Hematopoietic multipotent progenitor cell (in vitro differentiated cells): ENCODE data around the gene PPP4R2. TPM values are rescaled to one million over a fixed set of nuclear protein-coding genes. Genes with fewer than 3 reads are reported as not detected.
"Not testable (repeated sequence)": the region's sequence is repeated elsewhere in the genome, so short reads cannot be mapped to it uniquely, and the experiment has no call there.

Experiments
- DNase-seq, 3 donors: peaks; one replicate each; pipeline ENCODE4 v3.0.0-alpha.2; 2011 to 2015; ENCODE audit warnings: low read depth in 2 of 3, low spot score in 2 of 3
- total RNA-seq: library from RNA; depleted of rRNA; stranded (reverse); fragments of >200 nt; gene quantifications from one replicate; pipeline ENCODE4 v1.2.3, GENCODE V29; 2012

Gene PPP4R2
- total RNA-seq, 1 donor: 11.6 TPM

DNA sequence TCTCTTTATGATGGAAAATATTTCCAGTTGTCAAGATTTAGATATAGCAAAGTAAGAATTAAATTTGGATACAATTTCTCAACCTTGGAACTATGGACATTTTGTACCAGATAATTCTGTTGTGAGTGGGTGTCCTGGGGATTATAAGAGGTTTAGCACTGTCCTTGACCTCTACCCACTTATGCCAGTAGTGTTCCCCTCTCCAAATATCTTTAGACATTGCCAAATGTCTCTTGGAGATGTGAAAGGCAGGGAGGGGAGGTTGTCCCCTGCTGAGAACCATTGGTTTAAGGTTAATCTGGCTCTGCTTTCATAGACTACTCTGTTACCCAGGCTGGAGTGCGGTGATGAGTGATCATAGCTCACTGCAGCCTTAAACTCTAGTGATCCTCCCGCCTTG lies 64.8 kb downstream of the PPP4R2 start, which contains the start of gene EBLN2:
Gene EBLN2, plus strand, starts transcription at position 244 of the 400 bp plus-strand sequence. CDS start 423 bp downstream, outside the sequence.
- no peak for DNase-seq

DNA sequence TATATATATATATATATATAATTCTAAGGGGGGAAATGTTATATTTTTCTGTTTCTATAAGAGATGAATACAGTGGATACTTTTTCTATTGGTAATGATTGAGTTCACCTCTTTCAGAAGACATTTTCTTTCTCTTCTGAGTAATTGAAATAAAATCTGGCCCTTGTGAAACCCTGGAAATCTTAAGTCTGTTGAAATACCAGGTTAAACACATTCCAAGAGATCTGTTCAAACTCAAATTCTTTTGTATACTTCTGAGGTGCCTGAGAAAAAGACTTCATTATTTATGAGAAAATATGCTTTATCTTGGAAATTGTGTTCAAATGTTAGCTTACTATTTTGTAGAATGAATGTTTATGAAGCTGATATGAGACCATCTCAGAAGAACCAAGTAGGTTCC lies 69.6 kb downstream of the PPP4R2 start:
- not testable (repeated sequence) for DNase-seq

DNA sequence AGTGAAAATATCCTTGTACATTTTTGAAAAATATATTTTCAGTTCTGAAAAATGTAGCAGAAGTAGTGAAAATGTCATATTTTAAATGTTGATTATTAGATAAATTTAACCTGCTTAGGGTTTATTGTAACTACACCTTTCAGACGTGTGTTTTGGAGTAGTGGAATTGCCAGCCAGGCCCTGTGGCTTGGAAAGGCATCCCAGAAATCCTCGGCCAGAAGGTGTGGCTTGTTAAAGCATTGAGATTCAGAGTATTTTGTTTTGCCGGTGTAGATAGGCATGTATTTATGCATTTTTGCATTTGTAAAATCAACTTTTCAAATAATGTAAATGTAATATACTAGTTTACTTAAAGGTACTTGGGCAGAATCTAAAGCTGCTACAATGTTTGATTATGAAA lies 71.8 kb downstream of the PPP4R2 start:
- no peak for DNase-seq

DNA sequence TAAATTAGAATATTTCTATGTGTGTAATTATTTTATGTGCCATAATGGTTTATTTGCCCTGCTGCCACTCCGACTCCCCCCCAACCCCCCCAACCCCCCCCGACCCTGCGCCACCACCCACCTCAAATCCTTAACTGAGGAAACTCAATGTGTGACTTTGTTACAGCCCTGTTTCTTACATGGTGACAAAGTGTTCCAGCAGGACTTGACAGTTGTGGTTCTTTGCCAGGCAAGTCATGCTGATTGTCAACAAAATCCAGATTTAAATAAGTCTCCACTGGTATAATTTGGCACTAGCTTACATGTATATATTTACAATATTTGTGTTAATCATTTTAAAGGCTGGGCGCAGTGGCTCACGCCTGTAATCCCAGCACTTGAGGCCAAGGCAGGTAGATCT lies 72.6 kb downstream of the PPP4R2 start:
- DNase-seq: no peak

DNA sequence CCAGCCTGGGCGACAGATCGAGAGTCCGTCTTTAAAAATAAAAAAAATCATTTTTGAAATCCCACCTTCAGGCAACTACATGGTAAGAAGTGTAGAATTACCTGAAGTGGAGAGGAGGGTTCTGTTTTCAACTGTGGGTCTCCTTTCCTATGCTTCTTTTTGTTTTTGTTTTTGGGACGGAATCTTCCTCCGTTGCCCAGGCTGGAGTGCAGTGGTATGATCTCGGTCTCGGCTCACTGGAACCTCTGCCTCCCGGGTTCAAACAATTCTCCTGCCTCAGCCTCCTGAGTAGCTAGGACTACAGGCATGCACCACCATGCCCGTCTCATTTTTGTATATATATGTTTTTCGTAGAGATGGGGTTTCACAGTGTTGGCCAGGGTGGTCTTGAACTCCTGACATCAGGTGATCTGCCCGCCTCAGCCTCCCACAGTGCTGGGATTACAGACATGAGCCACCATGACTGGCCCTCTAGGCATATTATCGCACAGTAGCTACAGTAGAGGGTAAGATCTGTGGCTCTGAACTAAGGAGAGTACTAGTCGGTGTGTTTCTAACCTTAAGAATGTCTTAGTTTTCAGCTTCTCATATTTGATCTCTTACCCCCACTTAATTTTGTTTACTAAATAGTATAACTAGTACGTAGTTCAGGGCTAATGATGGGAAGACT lies 73.3 kb downstream of the PPP4R2 start:
- DNase-seq: no peak

DNA sequence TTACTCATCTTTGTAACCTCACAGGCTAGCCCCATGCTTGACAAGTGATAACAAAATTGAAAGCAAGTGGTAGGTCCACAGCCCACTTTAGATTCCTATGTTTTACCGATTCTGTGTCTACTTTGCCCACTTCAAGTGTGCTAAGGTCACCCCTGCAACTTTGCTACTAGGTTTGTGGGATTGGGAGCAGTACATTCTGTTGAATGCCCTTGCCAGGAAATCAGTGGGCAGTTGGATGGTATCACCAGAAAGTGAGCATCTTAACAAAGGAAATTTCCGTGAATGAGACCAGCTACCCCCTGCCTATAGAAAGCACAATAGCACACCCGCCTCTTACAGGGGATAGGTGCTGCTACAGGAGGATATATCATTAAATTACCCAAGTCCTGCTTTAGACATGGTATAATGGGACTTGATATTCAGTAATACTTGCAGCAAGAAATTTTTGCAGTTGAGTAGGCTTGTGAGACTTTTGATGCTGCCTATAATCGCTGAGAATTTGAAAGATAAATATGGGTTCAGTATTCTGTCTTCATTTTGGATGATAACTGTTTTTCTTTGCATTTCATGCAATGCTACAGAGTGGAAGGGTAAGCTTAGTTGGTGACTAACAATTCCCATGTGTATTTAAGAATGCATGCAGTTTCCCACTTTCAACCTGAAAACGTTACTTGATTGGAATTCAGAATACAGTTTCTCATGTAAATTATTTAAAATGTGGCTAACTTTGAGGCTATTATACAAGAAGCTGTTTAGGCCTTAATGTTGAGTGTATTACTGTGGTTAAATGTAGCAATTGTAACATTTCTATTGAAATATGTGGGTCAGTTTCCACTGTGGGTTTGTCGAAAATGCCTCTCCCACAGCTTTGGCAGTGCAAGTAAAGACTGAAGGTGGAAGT lies 74.3 kb downstream of the PPP4R2 start:
- no peak for DNase-seq

DNA sequence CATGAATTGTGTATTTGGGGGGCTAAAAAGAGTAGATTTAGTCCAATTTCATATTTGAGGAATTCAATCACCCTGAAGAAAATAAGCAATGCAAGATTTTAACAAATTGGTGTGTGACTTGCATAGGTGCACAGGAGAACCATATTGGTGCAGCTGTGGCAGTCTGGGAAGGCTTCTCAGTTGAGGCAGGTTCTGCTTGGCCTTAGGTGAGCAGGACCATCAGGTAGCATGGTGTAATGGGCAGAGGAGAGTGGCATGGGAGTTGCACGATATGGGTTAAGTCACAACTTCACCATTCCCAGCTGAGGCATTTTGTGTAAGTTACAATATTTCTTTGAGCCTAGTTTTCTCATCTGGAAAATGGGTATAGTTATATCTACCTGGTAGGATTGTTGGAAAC lies 75.3 kb downstream of the PPP4R2 start:
- DNase-seq: no peak

DNA sequence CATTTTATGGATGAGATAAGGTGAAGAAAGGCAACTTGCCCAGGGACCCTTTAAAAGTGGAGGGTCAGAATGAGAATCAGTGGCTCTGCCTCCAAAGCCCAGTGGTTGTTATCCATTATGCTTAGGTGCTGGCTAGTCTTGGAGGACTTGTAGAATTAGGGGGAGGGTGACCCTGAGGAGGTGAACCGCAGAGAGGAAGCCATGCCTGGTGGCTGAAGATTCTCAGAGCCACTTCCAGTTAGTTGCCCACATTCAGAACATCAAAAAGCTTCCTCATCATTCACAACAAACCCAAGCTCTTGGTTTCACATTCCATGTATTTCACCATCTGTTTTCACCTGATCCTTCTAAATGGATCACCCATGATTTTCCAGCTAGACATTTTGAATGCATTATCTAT lies 76.0 kb downstream of the PPP4R2 start:
- DNase-seq: peak in 1 of 3 donors; percentile 54

DNA sequence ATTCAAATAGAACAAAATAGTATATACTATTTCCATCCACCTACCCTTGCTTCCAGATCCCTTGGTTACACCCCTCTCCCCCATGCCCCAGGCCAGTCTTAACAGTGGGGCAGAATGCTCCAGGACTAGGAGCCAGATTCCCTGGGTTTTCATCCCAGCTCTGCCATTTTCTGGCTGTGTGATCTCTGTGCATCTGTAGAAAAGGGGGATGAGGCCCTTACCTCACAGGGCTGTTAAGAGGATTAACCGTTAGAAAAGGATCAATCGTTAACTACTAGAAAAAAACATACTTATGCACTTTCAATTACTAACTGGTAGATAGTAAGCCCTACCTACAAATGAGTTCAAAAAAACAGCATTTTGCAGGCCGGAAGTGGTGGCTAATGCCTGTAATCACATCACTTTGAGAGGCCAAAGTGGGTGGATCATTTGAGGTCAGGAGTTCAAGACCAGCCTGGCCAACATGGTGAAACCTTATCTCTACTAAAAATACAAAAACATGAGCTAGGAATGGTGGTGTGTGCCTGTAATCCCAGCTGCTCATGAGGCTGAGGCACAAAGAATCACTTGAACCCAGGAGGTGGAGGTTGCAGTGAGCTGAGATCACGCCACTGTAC lies 76.6 kb downstream of the PPP4R2 start:
- DNase-seq: no peak

DNA sequence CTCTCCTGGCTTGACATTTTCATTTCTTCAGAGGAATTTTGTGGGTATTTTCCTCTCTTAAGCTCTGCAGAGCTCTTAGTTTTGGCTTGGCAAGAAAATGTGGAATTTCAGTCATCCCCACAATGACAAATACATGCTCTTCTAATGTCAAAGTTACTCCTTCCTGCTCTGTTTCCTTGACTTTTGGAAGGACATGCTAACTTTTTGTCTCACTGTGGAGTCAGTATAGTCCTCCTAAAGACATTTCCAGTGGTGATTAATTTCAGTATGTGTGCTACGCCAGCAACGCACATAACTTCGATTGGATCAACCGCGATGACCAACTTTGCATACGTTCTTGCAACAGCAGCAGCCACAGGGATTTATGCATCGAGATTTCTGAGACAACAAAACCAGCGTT lies 78.2 kb downstream of the PPP4R2 start:
- no peak for DNase-seq

DNA sequence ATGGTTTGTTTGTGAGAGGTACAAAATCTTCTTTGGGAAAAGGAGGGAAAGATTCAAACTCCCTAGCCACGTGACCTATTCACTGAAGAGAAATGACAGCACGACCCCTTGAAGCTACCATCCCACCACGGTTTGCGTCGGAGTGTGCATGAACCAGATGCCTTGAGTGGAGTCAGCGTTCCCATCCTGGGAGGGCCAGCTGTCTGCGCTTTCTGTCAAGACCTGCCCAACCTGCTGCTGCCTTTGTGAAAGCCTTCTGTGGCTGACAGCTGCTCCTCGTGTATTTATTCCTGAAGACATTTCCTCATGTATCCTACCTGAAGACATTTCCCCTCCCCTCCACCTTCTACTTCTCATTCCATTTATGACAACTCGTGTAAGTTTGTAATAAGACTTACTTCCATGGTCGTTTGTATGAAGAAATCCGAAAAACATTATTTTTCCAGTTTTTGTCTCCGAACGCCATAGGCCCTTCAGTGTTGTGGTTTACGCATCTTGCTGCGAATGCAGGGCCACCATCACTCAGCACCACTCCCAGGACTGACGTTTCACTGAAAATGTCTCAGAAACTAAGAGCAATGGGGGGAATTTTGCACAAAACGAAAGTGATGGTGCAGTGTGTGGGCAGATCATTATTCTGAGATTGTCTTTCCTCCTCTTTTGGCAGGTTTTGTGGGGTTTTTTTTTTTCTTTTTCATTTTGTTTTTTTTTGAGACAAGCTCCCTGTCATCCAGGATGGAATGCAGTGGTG lies 83.8 kb downstream of the PPP4R2 start:
- DNase-seq: no peak

DNA sequence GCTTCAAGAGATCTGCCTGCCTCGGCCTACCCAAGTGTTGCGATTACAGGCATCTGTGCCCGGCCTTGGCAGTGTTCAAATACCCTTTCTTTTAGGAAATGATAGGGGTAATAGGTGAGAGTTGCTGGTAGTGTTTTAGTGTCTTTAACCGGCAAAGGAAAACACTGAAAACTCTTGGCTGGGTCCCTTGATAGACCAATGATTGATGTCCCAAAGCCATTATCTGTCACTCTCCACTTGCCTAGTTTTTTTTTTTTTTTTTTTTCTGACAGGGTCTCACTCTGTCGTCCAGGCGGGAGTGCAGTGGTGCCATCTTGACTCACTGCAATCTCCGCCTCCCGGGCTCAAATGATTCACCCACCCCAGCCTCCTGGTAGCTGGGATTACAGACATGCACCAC lies 84.5 kb downstream of the PPP4R2 start:
- no peak for DNase-seq

DNA sequence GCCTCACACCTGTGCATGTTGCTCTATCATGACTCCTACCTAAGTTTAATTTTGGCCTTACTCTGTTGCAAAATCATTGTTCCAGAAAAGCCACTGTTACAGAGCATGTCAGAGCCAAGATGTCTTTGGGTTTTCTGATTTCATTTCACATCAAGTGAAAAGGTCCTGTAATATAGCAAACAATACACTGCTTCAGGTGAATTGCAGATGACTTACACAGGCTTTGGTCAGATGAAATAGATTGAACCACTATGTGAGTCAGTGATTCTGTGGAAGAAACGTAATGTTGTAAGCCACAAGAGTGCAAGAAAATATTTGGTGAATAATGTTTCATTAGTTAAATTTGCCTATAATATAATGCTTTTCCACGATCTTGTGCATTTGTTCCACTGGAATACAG lies 87.6 kb downstream of the PPP4R2 start:
- DNase-seq: no peak

DNA sequence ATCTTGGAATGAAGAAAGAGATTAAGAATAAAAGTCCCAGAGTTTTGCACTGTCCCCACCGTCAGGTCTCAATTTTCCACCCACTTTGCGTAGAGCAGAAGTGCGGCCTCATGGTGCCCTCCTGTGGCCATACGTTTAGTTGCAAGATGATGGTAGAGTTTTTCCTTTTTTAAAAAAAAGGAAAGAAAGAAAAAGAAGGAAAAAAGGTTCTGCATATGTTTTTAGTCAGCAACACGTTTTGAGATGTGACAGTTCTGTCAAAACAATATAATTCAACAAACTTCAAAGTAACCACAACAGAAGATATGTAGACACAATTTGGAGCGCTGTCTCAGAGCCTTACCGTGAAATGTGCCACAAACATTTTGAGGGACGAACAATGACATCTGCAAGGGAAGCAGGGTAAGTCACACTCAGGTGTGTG lies 89.5 kb downstream of the PPP4R2 start:
- DNase-seq: peak; percentile 23 to 54 (median 24)

DNA sequence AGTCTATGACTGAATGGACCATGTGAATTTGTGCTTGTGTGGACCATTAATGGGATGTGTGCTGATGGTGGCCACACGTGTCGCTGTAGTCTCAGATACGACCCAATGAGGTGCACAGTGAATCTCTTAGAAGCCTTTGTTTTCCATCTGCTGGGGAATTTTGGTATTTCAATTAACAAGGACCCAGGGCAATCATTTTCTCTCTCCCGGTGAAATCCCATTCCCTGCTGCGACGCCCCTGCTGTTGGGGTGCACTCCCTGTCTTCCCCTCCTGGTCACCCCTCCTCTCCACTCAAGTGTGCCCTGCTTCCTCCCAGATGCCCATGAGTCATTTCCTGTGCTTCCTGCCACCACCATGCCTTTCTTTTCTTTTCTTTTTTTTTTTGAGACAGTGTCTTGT lies 97.5 kb downstream of the PPP4R2 start:
- DNase-seq: peak in 2 of 3 donors; percentile 57 to 76

DNA sequence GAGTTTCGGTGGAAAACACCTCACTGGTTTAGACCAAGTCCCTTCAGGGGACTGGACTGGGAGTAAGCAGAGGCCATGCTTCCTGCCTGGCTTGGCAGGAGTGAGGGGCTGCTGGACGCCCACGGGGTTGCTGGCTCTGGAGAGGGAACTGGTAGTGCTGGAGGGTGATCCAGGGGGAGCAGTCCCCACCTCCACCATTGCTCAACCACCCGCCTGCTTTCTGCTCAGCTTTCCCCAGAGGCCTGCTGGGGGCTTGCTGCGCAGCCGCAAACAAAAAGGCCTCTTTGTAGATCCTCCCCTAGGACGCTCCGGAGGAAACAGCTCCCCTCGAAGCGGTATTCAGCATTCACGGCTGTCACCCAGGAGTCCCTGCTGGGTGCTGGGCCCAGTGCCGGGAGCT lies 98.3 kb downstream of the PPP4R2 start:
- no peak for DNase-seq

DNA sequence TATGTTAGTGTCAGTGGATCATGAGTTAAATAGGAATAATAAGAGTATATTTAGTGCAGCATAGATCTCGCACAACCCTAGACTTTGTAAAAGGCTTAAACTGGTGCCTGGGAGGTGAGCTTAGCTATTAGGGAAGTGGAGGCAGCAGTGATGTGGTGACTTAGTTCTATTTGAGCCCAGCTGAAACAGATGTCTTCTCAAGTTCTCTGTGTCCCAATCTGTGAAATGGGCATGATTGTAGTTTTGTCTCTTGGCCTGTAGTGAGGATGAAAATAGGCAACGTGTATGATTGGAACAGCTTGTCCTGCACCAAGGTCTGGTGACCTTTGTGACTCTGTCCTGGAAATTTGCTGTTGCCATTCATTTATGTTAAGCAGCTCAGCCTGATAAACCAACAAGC lies 99.6 kb downstream of the PPP4R2 start:
- DNase-seq: no peak

DNA sequence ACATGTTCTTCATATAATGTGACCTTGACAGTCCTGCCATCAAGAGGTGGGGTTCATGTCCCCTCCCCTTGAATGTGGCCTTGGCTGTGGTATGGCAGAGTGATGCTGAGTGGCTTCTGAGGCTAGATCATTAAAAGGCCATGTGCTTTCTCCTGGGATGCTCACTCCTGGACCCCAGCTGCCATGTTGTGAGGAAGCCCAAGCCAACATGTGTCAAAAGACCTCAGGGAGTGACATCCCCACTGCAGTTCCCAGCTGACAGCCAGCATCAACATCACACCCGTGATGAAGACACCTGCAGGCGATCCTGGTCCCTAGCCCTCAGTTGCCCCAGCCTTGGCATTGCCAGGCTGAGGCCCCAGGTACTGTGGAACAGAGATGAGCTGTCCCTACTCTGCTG lies 101.4 kb downstream of the PPP4R2 start:
- DNase-seq: no peak

DNA sequence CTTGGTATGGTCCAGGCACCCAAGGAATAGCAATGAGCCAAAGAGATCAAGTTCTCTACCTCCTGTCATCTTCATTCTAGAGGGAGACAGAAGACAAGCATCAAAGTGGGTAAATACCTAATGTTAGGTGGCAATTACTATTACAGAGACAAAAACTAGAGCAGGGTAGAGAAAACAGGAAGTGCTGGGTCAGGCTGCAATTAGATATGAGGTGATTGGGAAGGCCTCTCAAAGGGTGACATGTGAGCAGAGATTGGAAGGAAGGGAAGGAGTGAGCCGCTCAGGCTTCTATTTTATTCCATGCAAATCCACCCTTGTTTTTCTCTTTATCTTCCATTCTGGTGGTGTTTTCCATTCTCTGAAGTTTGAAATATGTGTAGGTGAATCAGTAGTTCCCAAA lies 102.3 kb downstream of the PPP4R2 start:
- peak in 2 of 3 donors; percentile 12 to 38 for DNase-seq

DNA sequence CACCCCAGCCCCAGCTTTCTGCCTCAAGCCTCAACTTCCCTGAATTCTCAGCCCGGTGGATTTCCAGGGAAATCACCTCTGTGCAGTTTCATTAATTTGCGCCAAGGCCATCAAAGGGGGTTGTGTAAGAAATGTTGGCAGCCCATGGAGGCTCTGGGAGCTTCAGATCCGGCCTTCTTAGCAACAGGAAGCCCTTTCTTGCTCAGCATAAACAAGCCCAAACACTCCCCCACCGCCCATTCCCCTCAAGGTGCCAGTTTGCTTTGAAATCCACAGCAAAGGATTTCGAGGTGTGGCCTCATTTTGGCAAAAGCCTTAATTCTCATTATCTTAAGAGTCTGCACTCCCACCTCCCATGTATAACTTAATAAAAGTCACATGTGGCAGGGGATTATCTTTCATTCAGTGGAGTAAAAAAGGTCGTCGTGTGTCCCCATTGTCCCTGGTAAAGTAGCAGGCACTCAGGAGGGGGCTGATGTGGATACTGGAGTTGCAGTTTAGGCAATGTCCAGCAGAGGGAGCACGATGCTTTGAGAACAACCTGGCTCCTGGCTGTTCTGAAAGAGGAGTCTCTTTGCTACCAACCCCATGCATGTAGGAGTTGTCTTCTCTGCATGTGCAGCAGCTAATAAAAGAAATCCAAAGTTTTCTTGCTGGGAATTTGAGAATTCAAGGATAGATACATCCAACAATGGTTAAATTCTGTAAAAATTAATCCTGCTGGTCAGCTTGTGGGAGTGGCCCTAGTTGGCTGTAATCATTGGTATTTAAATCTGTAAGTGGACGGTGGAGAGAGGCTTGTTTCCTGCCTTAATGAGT lies 104.3 kb downstream of the PPP4R2 start:
- peak; percentile 38 to 89 (median 61) for DNase-seq
